ENCODE measurements around the gene DET1.

The DET1 gene

DNA sequence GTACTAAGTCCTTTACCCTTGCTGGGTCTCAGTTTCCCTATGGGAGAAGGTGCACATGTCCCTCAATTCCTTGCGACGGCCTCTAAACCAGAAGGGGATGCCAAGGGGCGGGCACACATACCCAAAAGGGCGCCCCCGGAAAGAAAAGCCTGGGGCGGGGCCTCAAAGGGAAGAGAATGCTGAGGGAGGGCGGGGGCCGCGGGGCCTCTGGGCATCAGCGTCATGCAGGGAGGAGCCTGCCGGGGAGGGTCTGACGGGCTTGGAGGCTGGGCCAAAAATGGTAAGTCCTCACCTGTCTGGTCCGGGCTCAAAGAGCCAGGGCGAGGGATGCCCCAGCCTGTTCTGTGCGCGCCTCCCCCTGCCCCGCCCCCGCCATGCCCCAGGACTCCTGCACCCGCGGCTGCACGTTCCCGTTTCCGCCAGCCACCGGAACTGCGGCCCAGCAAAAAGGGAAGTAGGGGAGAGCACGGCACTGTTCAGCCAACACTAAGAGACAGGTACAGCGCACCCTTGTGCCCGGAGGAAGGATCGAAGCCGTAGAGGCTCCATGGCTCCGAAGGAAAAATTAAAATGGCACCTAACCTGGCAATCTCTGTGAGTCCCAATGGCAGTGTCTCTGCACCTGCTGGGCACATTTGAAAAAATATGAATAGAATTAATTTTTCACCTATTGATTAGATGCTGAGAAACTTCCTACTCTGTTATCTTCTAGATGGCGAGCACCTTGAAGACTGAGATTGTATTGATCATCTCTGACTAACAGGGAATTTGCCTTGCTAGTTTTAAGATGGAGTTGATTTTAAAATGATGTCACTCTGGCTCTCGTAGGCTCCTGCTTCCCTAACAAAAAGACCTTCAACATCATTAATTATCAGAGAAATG lies at the start of gene DET1:
DET1 (minus strand) TSS at position 434 of the 882 bp plus-strand sequence. CDS start 14,976 bp downstream, outside the sequence.
- H3K4me1 ChIP-seq (ENCODE audit: control insufficient read depth, insufficient read depth, low read length): peaks cover 6% of the 10 kb centered on the region
- H3K9me3 ChIP-seq (ENCODE audit: control insufficient read depth, low read length): no peaks in the 10 kb centered on the region
- no peaks in the 10 kb centered on the region for H3K27me3 ChIP-seq (replicated peaks; ENCODE audit: control insufficient read depth, insufficient read depth, low read length)
- DNase-seq (ENCODE audit: low read depth): peak; percentile 96
- H3K36me3 ChIP-seq (ENCODE audit: control insufficient read depth, insufficient read depth, low read length, severe bottlenecking): no peaks in the 10 kb centered on the region
- H3K4me3 ChIP-seq (ENCODE audit: low read length): peak within 1 kb of the TSS; percentile 93
- H3K9ac ChIP-seq (ENCODE audit: low read length): peak within 1 kb of the TSS; percentile 92

DNA sequence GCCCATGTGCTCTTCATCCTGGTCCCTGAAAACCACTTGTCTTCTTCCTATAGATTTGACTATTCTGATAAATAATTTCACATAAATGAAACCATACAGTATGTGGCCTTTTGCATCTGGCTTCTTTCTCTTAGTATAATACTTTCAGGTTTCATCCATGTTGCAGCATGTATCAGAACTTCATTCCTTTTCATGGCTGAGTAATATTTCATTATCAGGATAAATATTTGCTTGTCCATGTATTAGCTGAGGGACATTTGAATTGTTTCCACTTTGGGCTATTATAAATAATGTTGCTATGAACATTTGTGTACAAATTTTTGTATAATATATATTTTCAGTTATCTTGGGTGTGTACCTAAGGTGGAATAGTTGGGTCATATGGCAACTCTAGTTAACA lies 44.9 kb upstream of the DET1 start:
- Histone ChIP-seq H3K9ac (ENCODE audit: low read length) (no peak overlapping the region), H3K36me3 (ENCODE audit: control insufficient read depth, insufficient read depth, low read length, severe bottlenecking) (no peaks in the 10 kb centered on the region), H3K9me3 (ENCODE audit: control insufficient read depth, low read length) (no peaks in the 10 kb centered on the region), H3K4me1 (ENCODE audit: control insufficient read depth, insufficient read depth, low read length) (no peaks in the 10 kb centered on the region), H3K27me3 (replicated peaks; ENCODE audit: control insufficient read depth, insufficient read depth, low read length) (no peaks in the 10 kb centered on the region), H3K4me3 (ENCODE audit: low read length) (no peak overlapping the region)
- no peak for DNase-seq (ENCODE audit: low read depth)

DNA sequence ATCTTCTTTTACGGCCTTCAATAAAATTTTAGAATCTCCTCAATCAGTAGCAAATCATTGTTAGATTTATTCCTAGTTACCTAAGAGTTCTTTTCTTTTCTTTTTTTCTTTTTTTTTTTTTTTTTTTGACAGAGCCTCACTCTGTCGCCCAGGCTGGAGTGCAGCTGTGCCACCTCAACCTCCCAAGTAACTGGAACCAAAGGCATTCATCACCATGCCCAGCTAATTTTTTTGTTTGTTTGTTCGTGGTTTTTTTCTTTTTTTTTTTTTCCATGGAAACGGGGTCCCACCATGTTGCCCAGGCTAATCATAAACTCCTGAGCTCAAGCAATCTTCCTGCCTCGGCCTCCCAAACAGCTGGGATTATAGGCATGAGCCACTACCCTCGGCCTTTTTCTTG lies 44.3 kb upstream of the DET1 start:
- no peak for DNase-seq (ENCODE audit: low read depth)
- Histone ChIP-seq H3K4me3 (ENCODE audit: low read length) (no peak overlapping the region), H3K4me1 (ENCODE audit: control insufficient read depth, insufficient read depth, low read length) (no peaks in the 10 kb centered on the region), H3K9ac (ENCODE audit: low read length) (no peak overlapping the region), H3K9me3 (ENCODE audit: control insufficient read depth, low read length) (no peaks in the 10 kb centered on the region), H3K36me3 (ENCODE audit: control insufficient read depth, insufficient read depth, low read length, severe bottlenecking) (no peaks in the 10 kb centered on the region), H3K27me3 (replicated peaks; ENCODE audit: control insufficient read depth, insufficient read depth, low read length) (no peaks in the 10 kb centered on the region)

DNA sequence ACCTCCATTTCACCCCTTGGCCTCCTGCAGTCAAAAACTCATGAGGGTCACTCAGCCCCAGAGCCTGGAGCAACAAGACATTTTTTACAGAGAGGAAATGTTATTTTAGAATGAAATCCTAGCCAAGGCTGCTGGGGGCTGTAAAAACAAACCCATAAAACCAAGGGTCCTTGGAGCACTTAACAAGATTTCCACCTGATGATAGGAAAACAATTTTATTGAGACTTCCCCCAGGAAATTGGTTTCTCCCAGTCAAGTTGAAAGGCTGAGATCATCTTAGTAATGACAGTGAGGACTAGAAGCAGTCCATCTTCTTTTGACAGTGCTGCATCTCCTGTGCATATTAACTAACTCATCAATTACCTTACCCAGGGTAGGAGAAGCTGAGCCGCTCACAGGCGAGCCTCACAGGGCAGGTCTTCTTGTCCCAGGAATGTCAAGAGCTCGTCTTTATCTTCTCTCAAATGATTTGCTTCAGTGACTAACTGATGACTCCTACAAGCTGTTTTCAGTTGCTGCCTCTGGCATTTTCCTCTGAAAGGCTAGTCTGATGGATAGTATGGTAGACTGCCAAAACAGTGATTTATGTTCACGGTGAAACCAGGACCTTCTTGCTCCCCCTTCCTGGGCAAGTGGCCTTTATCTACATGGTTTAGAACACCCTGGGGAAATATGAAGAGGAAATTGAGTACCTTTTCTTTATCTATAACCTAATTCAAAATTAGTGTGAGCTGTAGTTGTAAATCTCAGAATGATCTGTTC lies 40.1 kb upstream of the DET1 start:
- Histone ChIP-seq H3K9me3 (ENCODE audit: control insufficient read depth, low read length) (no peaks in the 10 kb centered on the region), H3K9ac (ENCODE audit: low read length) (no peak overlapping the region), H3K27me3 (replicated peaks; ENCODE audit: control insufficient read depth, insufficient read depth, low read length) (no peaks in the 10 kb centered on the region), H3K4me3 (ENCODE audit: low read length) (no peak overlapping the region), H3K4me1 (ENCODE audit: control insufficient read depth, insufficient read depth, low read length) (no peaks in the 10 kb centered on the region), H3K36me3 (ENCODE audit: control insufficient read depth, insufficient read depth, low read length, severe bottlenecking) (no peaks in the 10 kb centered on the region)
- DNase-seq (ENCODE audit: low read depth): peak; percentile 21

DNA sequence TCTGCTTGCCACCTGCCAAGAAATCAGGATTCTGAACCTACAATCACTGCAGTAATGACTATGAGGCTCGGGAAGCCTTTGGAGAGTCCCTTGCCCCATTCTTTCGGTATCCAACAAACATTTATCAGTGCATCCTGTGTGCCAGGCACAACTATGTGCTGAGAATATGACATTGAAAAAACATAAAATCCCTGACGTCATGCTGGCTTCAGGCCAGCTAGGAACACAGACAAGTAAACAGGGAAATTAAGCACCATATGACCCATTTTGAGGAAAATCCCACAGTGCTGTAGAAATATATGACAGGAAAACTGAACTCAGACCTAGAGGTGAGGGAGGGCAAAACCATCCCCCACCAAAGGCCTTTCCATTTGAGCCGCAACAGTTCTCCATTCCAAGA lies 34.1 kb upstream of the DET1 start:
- no peak for DNase-seq (ENCODE audit: low read depth)
- no peaks in the 10 kb centered on the region for H3K9me3 ChIP-seq (ENCODE audit: control insufficient read depth, low read length)
- peaks cover 7% of the 10 kb centered on the region for H3K27me3 ChIP-seq (replicated peaks; ENCODE audit: control insufficient read depth, insufficient read depth, low read length)
- H3K4me3 ChIP-seq (ENCODE audit: low read length): no peak overlapping the region
- H3K36me3 ChIP-seq (ENCODE audit: control insufficient read depth, insufficient read depth, low read length, severe bottlenecking): no peaks in the 10 kb centered on the region
- H3K4me1 ChIP-seq (ENCODE audit: control insufficient read depth, insufficient read depth, low read length): no peaks in the 10 kb centered on the region
- no peak overlapping the region for H3K9ac ChIP-seq (ENCODE audit: low read length)

DNA sequence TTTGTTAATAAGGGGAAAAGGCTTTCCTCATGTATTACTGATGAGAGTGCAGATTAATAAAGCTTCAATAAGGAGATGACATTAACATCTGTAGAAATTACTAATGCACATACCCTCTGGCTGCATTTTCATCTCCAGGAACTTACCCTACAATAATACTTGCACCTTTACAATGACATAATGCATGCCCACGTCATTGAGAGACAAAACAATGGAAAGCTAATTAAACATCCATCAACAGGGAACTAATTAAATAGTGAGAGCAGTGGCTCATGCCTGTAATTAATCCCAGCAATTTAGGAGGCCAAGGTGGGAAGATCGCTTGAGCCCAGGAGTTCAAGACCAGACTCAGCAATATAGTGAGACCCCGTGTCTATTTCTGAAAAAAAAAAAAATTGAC lies 32.8 kb upstream of the DET1 start:
- H3K9me3 ChIP-seq (ENCODE audit: control insufficient read depth, low read length): no peaks in the 10 kb centered on the region
- H3K27me3 ChIP-seq (replicated peaks; ENCODE audit: control insufficient read depth, insufficient read depth, low read length): peaks cover 15% of the 10 kb centered on the region
- H3K9ac ChIP-seq (ENCODE audit: low read length): no peak overlapping the region
- H3K36me3 ChIP-seq (ENCODE audit: control insufficient read depth, insufficient read depth, low read length, severe bottlenecking): no peaks in the 10 kb centered on the region
- H3K4me3 ChIP-seq (ENCODE audit: low read length): no peak overlapping the region
- H3K4me1 ChIP-seq (ENCODE audit: control insufficient read depth, insufficient read depth, low read length): no peaks in the 10 kb centered on the region
- no peak for DNase-seq (ENCODE audit: low read depth)

DNA sequence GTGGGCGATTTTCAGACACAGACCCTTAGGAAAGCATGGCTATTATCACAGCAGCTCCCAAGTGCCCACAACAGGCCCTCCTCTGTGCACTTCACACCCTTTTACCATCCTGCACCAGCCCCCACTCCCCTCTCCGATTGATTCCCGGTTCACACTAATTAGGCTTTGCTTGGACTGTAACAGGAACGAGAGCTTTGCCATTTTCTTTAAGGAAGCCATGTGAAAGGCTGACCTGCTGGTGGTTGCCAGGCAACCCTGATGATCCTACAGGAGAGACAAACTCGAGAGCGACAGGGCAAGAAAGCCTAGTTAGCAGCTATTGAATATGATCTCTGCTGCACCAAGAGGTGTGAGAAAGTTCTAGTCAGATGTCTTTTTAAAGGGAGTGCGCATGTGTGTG lies 28.2 kb upstream of the DET1 start:
- H3K9me3 ChIP-seq (ENCODE audit: control insufficient read depth, low read length): peaks cover 3% of the 10 kb centered on the region
- H3K36me3 ChIP-seq (ENCODE audit: control insufficient read depth, insufficient read depth, low read length, severe bottlenecking): no peaks in the 10 kb centered on the region
- H3K4me1 ChIP-seq (ENCODE audit: control insufficient read depth, insufficient read depth, low read length): no peaks in the 10 kb centered on the region
- no peak overlapping the region for H3K9ac ChIP-seq (ENCODE audit: low read length)
- DNase-seq (ENCODE audit: low read depth): no peak
- peaks cover 56% of the 10 kb centered on the region for H3K27me3 ChIP-seq (replicated peaks; ENCODE audit: control insufficient read depth, insufficient read depth, low read length)
- H3K4me3 ChIP-seq (ENCODE audit: low read length): no peak overlapping the region

DNA sequence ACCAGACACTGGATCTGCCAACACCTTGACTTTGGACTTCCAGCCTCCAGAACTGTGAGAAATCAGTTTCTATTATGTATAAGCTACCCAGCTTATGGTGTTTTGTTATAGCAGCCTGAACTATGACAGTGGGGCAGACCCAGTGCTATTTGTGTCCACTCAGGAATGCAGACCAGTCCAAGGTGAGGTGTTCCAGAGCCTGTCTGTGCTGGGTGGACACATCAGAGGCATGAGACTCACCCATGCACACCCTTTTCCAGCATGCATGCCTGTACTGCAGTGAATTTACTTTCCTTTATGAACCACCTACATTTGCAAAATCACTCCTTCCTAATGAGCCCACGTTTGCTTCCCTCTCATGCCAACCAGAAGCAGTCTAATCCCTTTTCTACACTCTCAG lies 27.6 kb upstream of the DET1 start:
- peaks cover 56% of the 10 kb centered on the region for H3K27me3 ChIP-seq (replicated peaks; ENCODE audit: control insufficient read depth, insufficient read depth, low read length)
- DNase-seq (ENCODE audit: low read depth): no peak
- no peak overlapping the region for H3K4me3 ChIP-seq (ENCODE audit: low read length)
- H3K9ac ChIP-seq (ENCODE audit: low read length): no peak overlapping the region
- peaks cover 3% of the 10 kb centered on the region for H3K9me3 ChIP-seq (ENCODE audit: control insufficient read depth, low read length)
- H3K4me1 ChIP-seq (ENCODE audit: control insufficient read depth, insufficient read depth, low read length): peaks cover 4% of the 10 kb centered on the region
- H3K36me3 ChIP-seq (ENCODE audit: control insufficient read depth, insufficient read depth, low read length, severe bottlenecking): no peaks in the 10 kb centered on the region

DNA sequence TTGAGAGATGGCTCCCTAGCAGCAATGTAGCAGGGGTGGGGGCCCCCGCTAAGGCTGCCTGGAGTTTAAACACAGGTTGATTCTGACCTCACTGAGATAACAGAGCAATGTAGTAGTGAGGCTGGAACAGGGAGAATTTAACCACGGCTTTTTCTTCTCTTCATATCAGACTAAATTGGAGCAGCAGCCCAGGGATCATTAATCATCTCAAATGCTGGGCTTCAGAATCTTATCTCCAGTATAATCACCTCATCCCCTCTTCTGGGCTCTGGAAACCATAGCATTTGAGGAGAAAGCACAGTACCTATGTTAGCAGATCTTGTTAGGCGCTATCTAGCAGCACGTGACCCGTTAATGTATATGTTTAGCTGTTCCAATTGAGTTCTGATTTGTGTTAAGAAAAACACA lies 25.4 kb upstream of the DET1 start:
- Histone ChIP-seq H3K9me3 (ENCODE audit: control insufficient read depth, low read length) (peaks cover 3% of the 10 kb centered on the region), H3K27me3 (replicated peaks; ENCODE audit: control insufficient read depth, insufficient read depth, low read length) (peaks cover 60% of the 10 kb centered on the region), H3K4me3 (ENCODE audit: low read length) (no peak overlapping the region), H3K36me3 (ENCODE audit: control insufficient read depth, insufficient read depth, low read length, severe bottlenecking) (no peaks in the 10 kb centered on the region), H3K4me1 (ENCODE audit: control insufficient read depth, insufficient read depth, low read length) (peaks cover 12% of the 10 kb centered on the region), H3K9ac (ENCODE audit: low read length) (no peak overlapping the region)
- no peak for DNase-seq (ENCODE audit: low read depth)

DNA sequence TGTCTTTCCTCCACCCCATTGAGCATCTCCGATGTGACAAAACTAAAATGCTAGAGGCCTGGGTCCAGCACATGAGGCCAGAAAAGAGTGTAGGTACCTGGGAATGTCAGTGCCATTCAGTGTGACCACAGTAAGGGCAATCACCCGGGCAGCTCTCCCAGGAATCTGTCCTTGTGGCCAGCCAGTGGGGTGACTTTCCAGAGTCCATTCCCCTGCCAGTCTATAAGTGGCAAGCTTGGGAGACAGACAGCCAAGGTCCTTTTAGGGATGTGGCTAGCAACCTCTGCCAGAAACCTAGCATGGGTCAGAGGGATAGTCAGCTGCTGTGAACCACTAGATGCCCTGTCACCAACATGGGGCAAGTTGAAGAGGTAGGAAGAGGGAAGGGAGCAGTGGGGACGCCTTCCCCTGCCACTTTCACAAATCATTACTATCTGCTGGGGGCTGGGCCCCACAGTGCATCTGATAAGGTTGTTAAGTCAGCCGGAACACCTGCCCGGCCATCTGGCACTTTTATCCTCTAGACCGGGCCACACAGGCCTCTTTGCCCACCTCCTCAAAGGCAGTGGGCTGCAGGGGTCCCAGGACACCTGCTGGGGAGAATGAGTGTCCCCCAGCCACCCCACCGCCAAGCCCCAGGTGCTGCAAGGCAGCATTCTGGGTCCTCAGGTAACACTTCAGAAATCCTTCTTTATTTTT lies 24.8 kb upstream of the DET1 start:
- H3K36me3 ChIP-seq (ENCODE audit: control insufficient read depth, insufficient read depth, low read length, severe bottlenecking): no peaks in the 10 kb centered on the region
- DNase-seq (ENCODE audit: low read depth): no peak
- peaks cover 3% of the 10 kb centered on the region for H3K9me3 ChIP-seq (ENCODE audit: control insufficient read depth, low read length)
- no peak overlapping the region for H3K4me3 ChIP-seq (ENCODE audit: low read length)
- H3K27me3 ChIP-seq (replicated peaks; ENCODE audit: control insufficient read depth, insufficient read depth, low read length): peaks cover 66% of the 10 kb centered on the region
- no peak overlapping the region for H3K9ac ChIP-seq (ENCODE audit: low read length)
- peaks cover 12% of the 10 kb centered on the region for H3K4me1 ChIP-seq (ENCODE audit: control insufficient read depth, insufficient read depth, low read length)

DNA sequence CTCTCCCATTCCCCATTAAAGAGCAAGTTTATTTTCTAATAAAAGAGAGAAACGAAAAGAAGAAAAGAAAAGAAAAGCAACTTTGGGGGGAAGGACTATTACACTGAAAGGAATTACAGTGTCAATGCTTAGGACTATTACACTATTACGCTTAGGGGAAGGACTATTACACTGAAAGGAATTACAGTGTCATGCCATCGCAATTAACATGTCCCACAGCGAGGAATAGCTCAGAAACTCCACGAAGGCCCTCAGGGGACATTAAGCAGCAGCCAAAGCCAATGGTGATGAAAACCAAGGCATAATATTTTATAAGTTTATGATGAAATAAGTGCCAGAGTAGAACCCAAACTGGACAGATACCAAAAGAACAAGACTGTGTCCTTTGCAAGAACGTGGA lies 22.1 kb upstream of the DET1 start:
- H3K9me3 ChIP-seq (ENCODE audit: control insufficient read depth, low read length): peaks cover under 1% of the 10 kb centered on the region
- DNase-seq (ENCODE audit: low read depth): no peak
- peaks cover 12% of the 10 kb centered on the region for H3K4me1 ChIP-seq (ENCODE audit: control insufficient read depth, insufficient read depth, low read length)
- H3K9ac ChIP-seq (ENCODE audit: low read length): no peak overlapping the region
- H3K4me3 ChIP-seq (ENCODE audit: low read length): no peak overlapping the region
- H3K36me3 ChIP-seq (ENCODE audit: control insufficient read depth, insufficient read depth, low read length, severe bottlenecking): no peaks in the 10 kb centered on the region
- H3K27me3 ChIP-seq (replicated peaks; ENCODE audit: control insufficient read depth, insufficient read depth, low read length): peaks cover 52% of the 10 kb centered on the region

All from adipocyte (in vitro differentiated cells).